ENCODE measurements around the gene SPATS2.
"Not testable (repeated sequence)": the region's sequence is repeated elsewhere in the genome, so short reads cannot be mapped to it uniquely, and the experiment has no call there.

The SPATS2 gene

DNA sequence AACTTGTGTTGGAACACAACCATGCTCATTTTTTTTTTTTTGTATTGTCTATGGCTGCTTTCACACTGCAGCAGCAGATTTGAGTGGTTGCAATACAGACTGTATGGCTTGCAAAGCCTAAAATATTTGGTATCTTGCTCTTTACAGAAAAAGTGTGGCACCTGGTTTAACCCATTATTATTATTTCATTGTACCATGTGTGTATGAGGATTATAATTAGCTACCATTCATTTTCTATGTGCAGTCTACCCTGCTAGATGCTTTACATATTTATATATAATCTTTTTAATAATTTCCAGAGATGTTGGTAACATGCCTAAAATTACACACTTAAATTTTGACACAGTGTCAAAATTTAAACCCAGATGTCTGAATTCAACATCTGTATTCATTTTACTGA is 37.7 kb downstream of the SPATS2 start:
- H3K4me3 Mint-ChIP-seq: no peak overlapping the region

DNA sequence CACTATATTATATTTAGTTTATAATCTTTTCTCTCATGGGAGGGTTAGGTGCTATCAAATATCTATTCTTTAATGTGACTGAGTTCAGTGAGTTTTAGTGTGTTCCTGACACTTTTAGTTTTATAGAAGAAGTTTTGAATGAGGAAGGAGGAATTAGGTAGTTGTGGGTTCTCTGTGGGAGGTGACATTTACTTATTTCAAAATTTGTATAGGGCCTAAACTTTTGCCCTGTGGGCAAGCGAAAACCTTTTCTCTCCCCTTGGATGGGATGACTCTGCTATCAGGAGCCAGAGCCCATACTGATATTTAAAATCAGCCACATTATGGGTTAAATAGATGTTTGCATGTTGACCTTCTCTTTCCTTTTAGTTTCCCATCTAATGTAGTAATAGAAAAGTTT is 43.6 kb downstream of the SPATS2 start:
- H3K4me3 Mint-ChIP-seq: no peak overlapping the region
- no peak overlapping the region for H3K27ac Mint-ChIP-seq
- peaks cover 9% of the 10 kb centered on the region for H3K4me1 Mint-ChIP-seq
- peaks cover 1% of the 10 kb centered on the region for H3K36me3 Mint-ChIP-seq
- no peaks in the 10 kb centered on the region for H3K9me3 Mint-ChIP-seq
- H3K27me3 Mint-ChIP-seq: no peaks in the 10 kb centered on the region

More for the DNA sequence above, 37.7 kb downstream of the SPATS2 start:
- H3K27ac Mint-ChIP-seq: no peak overlapping the region
- H3K9me3 Mint-ChIP-seq: no peaks in the 10 kb centered on the region
- peaks cover 16% of the 10 kb centered on the region for H3K4me1 Mint-ChIP-seq
- peaks cover 1% of the 10 kb centered on the region for H3K36me3 Mint-ChIP-seq
- H3K27me3 Mint-ChIP-seq: no peaks in the 10 kb centered on the region

DNA sequence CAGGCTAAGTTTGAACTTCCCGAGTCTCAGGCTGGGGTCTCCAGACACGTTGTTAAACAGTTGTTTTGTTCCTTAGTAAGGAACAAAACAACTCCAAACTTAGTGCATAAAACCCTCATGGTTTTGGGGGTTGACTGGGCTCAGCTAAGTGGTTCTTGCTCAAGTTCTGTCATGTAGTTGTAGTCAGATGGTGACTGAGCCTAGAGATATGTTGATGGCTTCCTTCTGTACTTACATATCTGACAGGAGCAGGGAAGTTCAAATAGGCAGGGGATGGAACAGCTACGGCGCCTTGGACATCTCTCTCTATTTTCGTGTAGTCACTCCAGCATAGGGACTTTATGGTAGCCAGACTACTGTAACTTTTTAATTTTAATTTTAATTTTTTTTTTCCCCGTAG is 45.7 kb downstream of the SPATS2 start:
- Mint-ChIP-seq H3K36me3 (peaks cover 1% of the 10 kb centered on the region), H3K4me3 (no peak overlapping the region), H3K9me3 (no peaks in the 10 kb centered on the region), H3K27ac (no peak overlapping the region), H3K27me3 (no peaks in the 10 kb centered on the region), H3K4me1 (peaks cover 9% of the 10 kb centered on the region)

DNA sequence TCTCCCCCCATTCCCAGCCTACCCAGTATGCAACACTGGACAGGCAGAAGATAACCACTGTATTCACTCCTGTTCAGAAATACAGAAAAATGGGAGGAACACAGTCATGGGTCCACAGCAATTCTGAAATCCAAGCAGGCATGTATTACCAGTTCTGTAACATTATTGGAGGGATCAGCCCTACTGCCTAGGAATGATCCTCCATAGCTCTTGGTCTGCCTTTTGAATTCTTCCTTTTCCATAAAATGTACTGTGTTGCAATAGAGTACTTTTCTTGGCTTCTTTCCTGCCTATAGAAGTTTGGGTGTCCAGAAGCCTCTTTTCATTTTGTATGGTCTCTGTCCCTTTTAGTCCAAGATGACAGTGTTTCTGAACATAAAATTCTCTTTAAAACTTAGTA is 46.5 kb downstream of the SPATS2 start:
- no peak overlapping the region for H3K4me3 Mint-ChIP-seq
- peaks cover 1% of the 10 kb centered on the region for H3K36me3 Mint-ChIP-seq
- no peak overlapping the region for H3K27ac Mint-ChIP-seq
- H3K4me1 Mint-ChIP-seq: peaks cover 9% of the 10 kb centered on the region
- no peaks in the 10 kb centered on the region for H3K9me3 Mint-ChIP-seq
- H3K27me3 Mint-ChIP-seq: no peaks in the 10 kb centered on the region

DNA sequence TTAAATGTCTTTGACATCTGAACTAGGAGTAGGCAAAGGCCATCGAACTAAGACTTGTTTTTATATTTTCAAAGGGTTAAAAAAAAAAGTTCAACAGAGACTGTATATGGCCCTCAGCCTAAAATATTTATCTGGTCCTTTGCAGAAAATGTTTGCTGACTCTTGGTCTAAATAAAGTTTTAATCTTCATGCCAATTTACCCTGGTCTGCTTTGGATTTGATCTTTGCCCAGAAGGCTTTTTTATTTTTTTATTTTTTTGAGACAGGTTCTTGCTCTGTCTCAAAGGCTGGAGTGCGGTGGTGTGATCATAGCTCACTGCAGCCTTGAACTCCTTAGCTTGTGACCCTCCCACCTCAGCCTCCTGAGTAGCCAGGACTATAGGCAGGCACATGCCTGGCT is 47.1 kb downstream of the SPATS2 start:
- H3K4me3 Mint-ChIP-seq: no peak overlapping the region
- H3K36me3 Mint-ChIP-seq: no peaks in the 10 kb centered on the region
- no peak overlapping the region for H3K27ac Mint-ChIP-seq
- H3K4me1 Mint-ChIP-seq: peaks cover 9% of the 10 kb centered on the region
- no peaks in the 10 kb centered on the region for H3K9me3 Mint-ChIP-seq
- H3K27me3 Mint-ChIP-seq: no peaks in the 10 kb centered on the region

DNA sequence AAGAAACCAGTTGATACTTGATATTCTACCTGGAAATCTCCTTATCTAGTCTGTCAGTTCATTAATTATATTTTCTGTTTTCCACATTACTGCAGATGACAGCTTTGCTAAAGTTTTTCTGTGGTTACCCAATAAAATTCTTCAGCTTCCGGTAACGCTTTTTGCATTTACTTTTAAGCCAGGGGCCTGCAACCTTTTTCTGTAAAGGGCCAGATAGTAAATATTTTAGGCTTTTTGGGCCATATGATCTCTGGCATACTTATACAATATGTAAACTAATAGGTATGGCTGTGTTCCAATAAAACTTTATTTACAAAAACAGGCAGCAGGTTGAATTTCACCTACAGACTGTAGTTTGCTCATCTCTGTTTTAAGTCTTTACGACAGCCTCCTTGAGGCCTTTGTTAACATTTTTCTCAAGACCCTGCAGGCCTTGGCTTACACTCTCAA is 48.3 kb downstream of the SPATS2 start:
- no peaks in the 10 kb centered on the region for H3K27me3 Mint-ChIP-seq
- no peaks in the 10 kb centered on the region for H3K36me3 Mint-ChIP-seq
- H3K9me3 Mint-ChIP-seq: no peaks in the 10 kb centered on the region
- no peak overlapping the region for H3K27ac Mint-ChIP-seq
- peaks cover 6% of the 10 kb centered on the region for H3K4me1 Mint-ChIP-seq
- no peak overlapping the region for H3K4me3 Mint-ChIP-seq

DNA sequence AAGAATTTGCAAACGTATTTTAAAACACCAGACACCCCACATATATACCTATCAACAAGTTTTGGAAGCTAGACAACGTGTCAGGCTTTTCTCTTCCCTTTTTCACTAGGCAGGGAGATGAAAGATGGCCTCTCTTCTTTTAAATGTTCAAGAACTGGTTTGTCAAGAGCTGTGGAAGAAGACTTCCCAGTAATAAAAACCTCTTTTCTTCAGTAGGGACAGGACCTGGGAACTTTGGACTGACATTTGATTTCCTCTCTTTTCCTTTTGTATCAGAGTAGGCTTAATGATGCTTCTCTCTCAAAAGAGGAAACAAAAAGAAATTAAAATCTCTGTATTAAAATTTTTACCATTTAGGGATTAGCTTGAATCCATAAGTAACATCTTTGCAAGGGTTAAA is 49.6 kb downstream of the SPATS2 start:
- Mint-ChIP-seq H3K36me3 (no peaks in the 10 kb centered on the region), H3K27me3 (no peaks in the 10 kb centered on the region), H3K4me1 (no peaks in the 10 kb centered on the region), H3K9me3 (no peaks in the 10 kb centered on the region), H3K4me3 (no peak overlapping the region), H3K27ac (no peak overlapping the region)

DNA sequence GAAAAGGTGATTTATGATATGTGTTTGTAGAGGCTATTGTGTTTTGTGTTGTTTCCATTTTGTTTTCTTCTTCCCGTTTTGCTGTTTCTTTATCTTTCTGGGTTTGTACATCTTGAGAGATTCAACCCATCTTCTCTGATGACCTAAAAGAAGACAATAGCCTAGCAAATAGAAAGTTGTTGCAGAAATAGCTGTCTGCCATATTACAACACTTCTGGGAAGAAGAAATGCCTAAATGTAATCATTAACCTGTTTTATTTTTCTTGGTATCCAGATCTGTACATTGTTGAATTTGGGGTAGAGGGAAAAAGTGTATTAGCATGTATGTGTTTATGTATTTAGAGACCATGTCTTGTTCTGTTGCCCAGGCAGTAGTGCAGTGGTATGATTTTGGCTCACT is 50.3 kb downstream of the SPATS2 start:
- Mint-ChIP-seq H3K4me1 (no peaks in the 10 kb centered on the region), H3K36me3 (no peaks in the 10 kb centered on the region), H3K27me3 (no peaks in the 10 kb centered on the region), H3K9me3 (no peaks in the 10 kb centered on the region), H3K27ac (no peak overlapping the region), H3K4me3 (no peak overlapping the region)

DNA sequence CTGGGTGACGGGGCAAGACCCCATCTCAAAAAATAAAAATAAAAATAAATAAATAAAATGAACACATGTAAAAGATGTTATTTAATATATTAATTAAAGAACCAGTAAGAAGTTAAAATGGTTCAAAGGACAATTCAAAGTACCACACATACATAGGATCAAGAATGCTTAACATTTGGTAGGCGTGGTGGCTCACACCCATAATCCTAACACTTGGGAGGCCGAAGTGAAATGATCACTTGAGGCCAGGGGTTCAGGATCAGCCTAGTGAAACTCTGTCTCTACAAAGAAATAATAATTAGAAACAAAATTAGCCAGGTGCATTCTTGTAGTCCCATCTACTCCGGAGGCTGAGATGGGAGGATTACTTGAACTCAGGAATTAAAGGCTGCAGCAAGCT is 53.3 kb downstream of the SPATS2 start:
- Mint-ChIP-seq H3K27ac (no peak overlapping the region), H3K36me3 (peaks cover 1% of the 10 kb centered on the region), H3K4me3 (no peak overlapping the region), H3K4me1 (no peaks in the 10 kb centered on the region), H3K9me3 (no peaks in the 10 kb centered on the region), H3K27me3 (no peaks in the 10 kb centered on the region)

DNA sequence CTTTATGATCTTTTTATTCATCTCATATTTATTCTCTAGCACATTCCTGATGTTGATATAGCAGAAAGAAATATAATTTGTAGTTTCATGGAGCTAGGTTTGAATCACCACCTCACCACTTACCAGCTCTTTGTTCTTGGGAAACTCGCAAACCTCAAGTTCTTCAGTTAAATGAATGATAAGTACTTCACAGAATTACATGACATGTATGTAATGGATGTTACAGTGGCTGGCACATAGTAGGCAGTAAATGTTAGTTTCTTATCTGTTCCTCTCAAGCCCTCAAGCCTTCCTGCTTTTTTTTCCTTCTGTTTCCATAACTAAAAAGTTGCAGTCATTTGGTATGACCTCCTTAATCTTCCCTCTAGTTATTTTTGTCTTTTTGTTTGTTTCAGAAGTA is 54.9 kb downstream of the SPATS2 start:
- Mint-ChIP-seq H3K4me1 (no peaks in the 10 kb centered on the region), H3K9me3 (no peaks in the 10 kb centered on the region), H3K4me3 (no peak overlapping the region), H3K36me3 (peaks cover 4% of the 10 kb centered on the region), H3K27me3 (no peaks in the 10 kb centered on the region), H3K27ac (no peak overlapping the region)

DNA sequence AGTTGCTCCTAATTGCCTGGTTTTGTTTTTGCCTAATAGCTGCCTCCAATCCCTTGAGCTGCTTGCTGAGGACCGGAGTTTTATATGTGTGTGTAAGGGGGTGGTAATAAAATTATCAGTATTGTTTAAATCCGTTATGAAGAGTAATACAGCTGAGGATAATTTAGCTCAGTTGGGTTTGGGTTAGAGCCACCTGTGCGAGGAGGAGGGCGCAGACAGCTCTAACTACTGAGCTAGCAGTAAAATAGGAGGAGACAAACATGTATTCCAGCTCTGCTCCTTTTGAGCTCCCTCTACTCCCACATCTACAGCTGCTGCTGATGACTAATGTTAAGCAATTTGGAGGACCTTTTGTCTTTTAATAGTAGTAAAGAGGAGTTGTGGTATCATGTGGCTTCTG is 61.5 kb downstream of the SPATS2 start:
- Mint-ChIP-seq H3K36me3 (peaks cover 6% of the 10 kb centered on the region), H3K27me3 (no peaks in the 10 kb centered on the region), H3K4me3 (no peak overlapping the region), H3K4me1 (no peaks in the 10 kb centered on the region), H3K9me3 (no peaks in the 10 kb centered on the region), H3K27ac (no peak overlapping the region)

DNA sequence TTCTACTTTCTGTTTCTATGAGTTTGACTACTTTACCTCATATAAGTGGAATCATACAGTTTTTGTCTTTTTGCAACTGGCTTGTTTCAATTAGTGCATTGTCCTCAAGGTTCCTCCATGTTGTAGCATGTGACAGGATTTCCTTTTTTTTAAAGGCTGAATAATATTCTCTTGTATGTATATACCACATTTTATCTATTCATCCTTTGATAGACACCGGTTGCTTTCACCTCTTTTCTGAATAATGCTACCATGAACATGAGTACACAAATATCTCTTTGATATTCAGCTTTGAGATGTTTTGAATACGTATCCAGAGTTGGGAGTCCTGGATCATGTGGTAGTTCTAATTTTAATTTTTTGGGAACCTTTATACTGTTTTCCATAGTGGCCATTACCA is 65.4 kb downstream of the SPATS2 start:
- H3K27me3 Mint-ChIP-seq: no peaks in the 10 kb centered on the region
- no peaks in the 10 kb centered on the region for H3K9me3 Mint-ChIP-seq
- no peaks in the 10 kb centered on the region for H3K4me1 Mint-ChIP-seq
- no peak overlapping the region for H3K4me3 Mint-ChIP-seq
- no peak overlapping the region for H3K27ac Mint-ChIP-seq
- H3K36me3 Mint-ChIP-seq: peaks cover 2% of the 10 kb centered on the region

DNA sequence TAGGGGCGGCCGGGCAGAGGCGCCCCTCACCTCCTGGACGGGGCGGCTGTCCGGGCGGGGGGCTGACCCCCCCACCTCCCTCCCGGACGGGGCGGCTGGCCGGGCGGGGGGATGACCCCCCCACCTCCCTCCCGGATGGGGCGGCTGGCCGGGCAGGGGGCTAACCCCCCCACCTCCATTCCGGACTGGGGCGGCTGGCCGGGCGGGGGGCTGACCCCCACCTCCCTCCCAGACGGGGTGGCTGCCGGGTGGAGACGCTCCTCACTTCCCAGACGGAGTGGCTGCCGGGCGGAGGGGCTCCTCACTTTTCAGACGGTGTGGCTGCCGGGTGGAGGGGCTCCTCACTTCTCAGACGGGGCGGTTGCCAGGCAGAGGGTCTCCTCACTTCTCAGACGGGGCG is 69.5 kb downstream of the SPATS2 start:
- not testable (repeated sequence) for H3K36me3 Mint-ChIP-seq, H3K27ac Mint-ChIP-seq, H3K4me3 Mint-ChIP-seq, H3K9me3 Mint-ChIP-seq, H3K27me3 Mint-ChIP-seq, H3K4me1 Mint-ChIP-seq

DNA sequence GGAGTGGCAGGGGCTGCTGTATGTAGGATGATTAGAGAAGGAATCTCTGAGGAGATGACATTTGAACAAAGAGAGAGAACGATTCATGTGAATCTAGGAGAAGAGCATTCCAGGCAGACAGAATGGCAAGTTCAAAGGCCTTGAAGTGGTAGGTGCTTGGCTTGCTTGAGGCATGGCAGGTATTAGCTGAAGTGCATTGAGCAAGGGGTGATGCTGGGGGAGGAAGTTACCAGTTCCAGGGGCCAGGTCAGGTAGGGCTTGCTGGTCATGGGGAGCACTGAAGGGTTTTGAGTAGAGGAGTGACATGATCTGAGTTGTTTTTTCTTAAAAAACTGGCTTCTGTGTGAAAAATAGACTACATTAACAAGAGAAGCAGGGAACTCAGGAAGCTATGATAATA is 71.8 kb downstream of the SPATS2 start:
- no peak overlapping the region for H3K27ac Mint-ChIP-seq

DNA sequence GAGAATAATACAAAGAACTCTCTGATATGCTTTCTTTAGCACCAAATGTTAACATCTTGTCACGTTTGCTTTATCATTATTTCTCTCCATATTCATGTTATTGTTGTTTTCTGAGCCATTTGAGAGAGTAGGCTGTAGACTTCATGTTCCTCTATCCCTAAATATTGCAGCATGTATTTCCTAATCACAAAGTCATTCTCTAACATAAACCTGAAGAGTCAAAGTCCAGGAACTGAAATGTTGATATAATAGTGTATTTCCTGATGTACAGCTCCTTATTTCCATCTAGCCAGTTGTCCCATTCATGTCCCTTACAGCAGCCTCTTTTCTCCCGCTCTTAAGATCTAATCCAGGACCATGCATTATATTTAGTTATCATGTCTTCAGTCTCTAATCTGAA is 72.8 kb downstream of the SPATS2 start:
- Mint-ChIP-seq H3K4me1 (peaks cover 7% of the 10 kb centered on the region), H3K9me3 (no peaks in the 10 kb centered on the region), H3K27ac (no peak overlapping the region), H3K27me3 (no peaks in the 10 kb centered on the region), H3K36me3 (peaks cover 2% of the 10 kb centered on the region), H3K4me3 (no peak overlapping the region)

More for the DNA sequence above, 71.8 kb downstream of the SPATS2 start:
- H3K4me3 Mint-ChIP-seq: no peak overlapping the region
- H3K4me1 Mint-ChIP-seq: peaks cover 7% of the 10 kb centered on the region
- H3K9me3 Mint-ChIP-seq: no peaks in the 10 kb centered on the region
- H3K27me3 Mint-ChIP-seq: no peaks in the 10 kb centered on the region
- peaks cover 2% of the 10 kb centered on the region for H3K36me3 Mint-ChIP-seq

DNA sequence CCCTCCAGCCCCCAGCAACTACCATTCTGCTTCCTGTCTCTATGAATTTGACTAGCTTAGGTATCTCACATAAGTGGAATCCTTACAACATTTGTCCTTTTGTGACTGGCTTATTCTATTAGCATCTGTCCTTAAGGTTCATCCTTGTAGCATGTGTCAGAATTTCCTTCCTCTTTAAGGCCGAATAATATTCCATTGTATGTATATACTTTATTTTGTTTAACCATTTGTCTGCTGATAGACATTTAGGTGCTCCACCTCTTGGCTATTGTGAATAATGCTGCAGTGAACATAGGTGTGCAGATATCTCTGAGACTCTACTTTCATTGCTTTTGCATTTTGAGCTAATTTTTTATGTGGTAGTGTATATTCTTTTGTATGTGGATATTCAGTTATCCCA is 75.7 kb downstream of the SPATS2 start:
- no peak overlapping the region for H3K27ac Mint-ChIP-seq
- no peaks in the 10 kb centered on the region for H3K9me3 Mint-ChIP-seq
- no peak overlapping the region for H3K4me3 Mint-ChIP-seq
- H3K36me3 Mint-ChIP-seq: peaks cover 7% of the 10 kb centered on the region
- peaks cover 7% of the 10 kb centered on the region for H3K4me1 Mint-ChIP-seq
- H3K27me3 Mint-ChIP-seq: no peaks in the 10 kb centered on the region

DNA sequence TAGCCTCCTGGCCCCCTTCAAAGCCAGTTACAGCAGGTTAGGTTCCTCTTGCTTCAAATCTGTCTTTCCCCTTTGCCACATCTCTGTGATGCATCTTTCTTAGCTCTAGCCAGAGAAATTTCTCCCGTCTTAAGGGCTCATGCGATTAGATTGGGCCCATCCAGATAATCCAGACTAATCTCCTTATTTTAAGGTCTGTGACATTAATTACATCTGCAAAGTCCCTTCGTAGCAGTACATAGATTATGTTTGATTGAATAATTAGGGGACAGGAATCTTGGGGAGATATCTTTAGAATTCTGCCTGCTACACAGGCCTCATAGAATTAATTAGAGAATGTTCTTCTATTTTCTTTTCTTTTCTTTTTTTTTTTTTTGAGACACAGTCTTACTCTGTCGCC is 79.3 kb downstream of the SPATS2 start:
- Mint-ChIP-seq H3K36me3 (peaks cover 7% of the 10 kb centered on the region), H3K4me1 (peaks cover 10% of the 10 kb centered on the region), H3K27me3 (no peaks in the 10 kb centered on the region), H3K27ac (no peak overlapping the region), H3K9me3 (no peaks in the 10 kb centered on the region), H3K4me3 (no peak overlapping the region)

Data from activated naive CD4-positive, alpha-beta T cell treated with anti-CD3 and anti-CD28 coated beads, Interleukin-2, amount 50 U/mL, for 24 hours (primary cell).